BJ (cell line): ENCODE data around the gene RASSF5. TPM values are rescaled to one million over a fixed set of nuclear protein-coding genes. Genes with fewer than 3 reads are reported as not detected.

Experiments used
- CTCF ChIA-PET: fragments of 350-600 bp; formaldehyde crosslinking; extraction: SDS; loops from one replicate; lab custom pipeline; 2021; ENCODE audit warnings: antibody characterized with exemption, inconsistent platforms; lab: Yijun Ruan, JAX
- POLR2A ChIA-PET: fragments of 300-600 bp; sonication (Branson Sonifier 250); formaldehyde crosslinking; extraction: SDS; loops from one replicate; lab custom pipeline; 2021; ENCODE audit warnings: antibody characterized with exemption; lab: Charles Lee
- DNase-seq: peaks from one replicate; pipeline ENCODE4 v3.0.0-alpha.2; 2011; ENCODE audit warnings: low read depth
- H3K27me3 ChIP-seq: 2 replicates; pipeline ENCODE4 v1.6.0; 2011; ENCODE audit warnings: low read length; ENCODE audit not compliant: control insufficient read depth, insufficient read depth
- H3K36me3 ChIP-seq: 2 replicates; pipeline ENCODE4 v1.5.1; 2011; ENCODE audit warnings: low read length; ENCODE audit not compliant: control insufficient read depth, insufficient read depth
- H3K4me3 ChIP-seq: 2 replicates; pipeline ENCODE4 v1.5.1; 2011; ENCODE audit warnings: low read depth, mild to moderate bottlenecking, control low read depth, low read length
- polyA plus RNA-seq: library from polyadenylated mRNA; depleted of rRNA; stranded (reverse); fragments of >200 nt; gene quantifications from 2 replicates; pipeline ENCODE4 v1.2.3, GENCODE V29; 2011
- TF ChIP-seq, protein P1 (sequence below): IDR thresholded peaks from 2 replicates; pipeline ENCODE4 v1.5.1; 2011; ENCODE audit warnings: low read depth, mild to moderate bottlenecking, control low read depth, inconsistent platforms, low read length, moderate library complexity; ENCODE audit not compliant: insufficient read depth

The RASSF5 gene
- polyA plus RNA-seq, 1 experiment: 2.1 TPM

DNA sequence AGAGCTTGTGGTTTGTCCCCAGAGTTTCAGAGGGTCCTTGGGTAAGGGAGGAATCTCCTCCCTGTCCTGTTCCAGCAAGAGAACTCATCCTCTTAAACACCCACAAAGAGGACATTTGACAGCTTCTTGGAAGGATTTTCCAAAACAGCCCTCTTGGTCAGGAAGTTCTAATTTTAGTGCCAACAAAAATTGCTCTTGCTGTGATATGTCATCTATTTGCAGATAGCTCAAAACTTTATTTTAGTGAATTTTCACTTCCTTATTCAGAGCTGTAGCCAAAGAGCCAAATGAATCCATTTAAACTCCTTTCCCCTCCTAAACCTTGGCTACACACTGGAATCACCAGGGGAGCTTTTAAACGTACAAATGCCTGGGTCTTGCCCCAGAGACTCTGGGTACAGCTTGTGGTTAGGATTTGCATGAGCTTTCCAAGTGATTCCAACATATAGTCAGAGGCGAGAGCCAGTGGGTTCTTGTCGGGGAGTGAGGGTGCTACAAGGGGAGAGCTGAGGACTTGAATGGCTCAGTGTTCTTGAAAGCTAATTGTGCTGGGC is 11.8 kb upstream of the RASSF5 start:
- H3K36me3 ChIP-seq: peaks cover 28% of the 10 kb centered on the region
- ChIA-PET POLR2A (interaction anchor here (0.7 kb wide), 1 partner anchor 104 kb away, joined by 3 read pairs; no protein-coding TSS in a partner anchor), CTCF (interaction anchor here (0.6 to 3.6 kb wide), 10 partner anchors 8 to 416 kb away, joined by 3 to 17 read pairs (median 4); no protein-coding TSS in a partner anchor)
- no peak overlapping the region for H3K4me3 ChIP-seq
- TF ChIP-seq, protein P1, sequence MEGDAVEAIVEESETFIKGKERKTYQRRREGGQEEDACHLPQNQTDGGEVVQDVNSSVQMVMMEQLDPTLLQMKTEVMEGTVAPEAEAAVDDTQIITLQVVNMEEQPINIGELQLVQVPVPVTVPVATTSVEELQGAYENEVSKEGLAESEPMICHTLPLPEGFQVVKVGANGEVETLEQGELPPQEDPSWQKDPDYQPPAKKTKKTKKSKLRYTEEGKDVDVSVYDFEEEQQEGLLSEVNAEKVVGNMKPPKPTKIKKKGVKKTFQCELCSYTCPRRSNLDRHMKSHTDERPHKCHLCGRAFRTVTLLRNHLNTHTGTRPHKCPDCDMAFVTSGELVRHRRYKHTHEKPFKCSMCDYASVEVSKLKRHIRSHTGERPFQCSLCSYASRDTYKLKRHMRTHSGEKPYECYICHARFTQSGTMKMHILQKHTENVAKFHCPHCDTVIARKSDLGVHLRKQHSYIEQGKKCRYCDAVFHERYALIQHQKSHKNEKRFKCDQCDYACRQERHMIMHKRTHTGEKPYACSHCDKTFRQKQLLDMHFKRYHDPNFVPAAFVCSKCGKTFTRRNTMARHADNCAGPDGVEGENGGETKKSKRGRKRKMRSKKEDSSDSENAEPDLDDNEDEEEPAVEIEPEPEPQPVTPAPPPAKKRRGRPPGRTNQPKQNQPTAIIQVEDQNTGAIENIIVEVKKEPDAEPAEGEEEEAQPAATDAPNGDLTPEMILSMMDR: no peak
- no peak for DNase-seq
- no peaks in the 10 kb centered on the region; the same call in 1 of the 2 replicates for H3K27me3 ChIP-seq

DNA sequence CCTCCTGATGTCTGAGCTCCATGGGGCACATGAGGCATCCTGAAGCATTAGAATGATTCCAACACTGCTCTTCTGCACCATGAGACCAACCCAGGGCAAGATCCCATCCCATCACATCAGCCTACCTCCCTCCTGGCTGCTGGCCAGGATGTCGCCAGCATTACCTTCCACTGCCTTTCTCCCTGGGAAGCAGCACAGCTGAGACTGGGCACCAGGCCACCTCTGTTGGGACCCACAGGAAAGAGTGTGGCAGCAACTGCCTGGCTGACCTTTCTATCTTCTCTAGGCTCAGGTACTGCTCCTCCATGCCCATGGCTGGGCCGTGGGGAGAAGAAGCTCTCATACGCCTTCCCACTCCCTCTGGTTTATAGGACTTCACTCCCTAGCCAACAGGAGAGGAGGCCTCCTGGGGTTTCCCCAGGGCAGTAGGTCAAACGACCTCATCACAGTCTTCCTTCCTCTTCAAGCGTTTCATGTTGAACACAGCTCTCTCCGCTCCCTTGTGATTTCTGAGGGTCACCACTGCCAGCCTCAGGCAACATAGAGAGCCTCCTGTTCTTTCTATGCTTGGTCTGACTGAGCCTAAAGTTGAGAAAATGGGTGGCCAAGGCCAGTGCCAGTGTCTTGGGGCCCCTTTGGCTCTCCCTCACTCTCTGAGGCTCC is 11.1 kb upstream of the RASSF5 start:
- TF ChIP-seq, protein P1: no peak
- ChIA-PET CTCF (interaction anchor here (0.8 to 3.6 kb wide), 9 partner anchors 8 to 416 kb away, joined by 3 to 17 read pairs (median 4); no protein-coding TSS in a partner anchor), POLR2A (interaction anchor here (0.7 kb wide), 1 partner anchor 103 kb away, joined by 3 read pairs; no protein-coding TSS in a partner anchor)
- H3K36me3 ChIP-seq: peaks cover 26% of the 10 kb centered on the region
- no peak overlapping the region for H3K4me3 ChIP-seq
- DNase-seq: no peak
- no peaks in the 10 kb centered on the region for H3K27me3 ChIP-seq

DNA sequence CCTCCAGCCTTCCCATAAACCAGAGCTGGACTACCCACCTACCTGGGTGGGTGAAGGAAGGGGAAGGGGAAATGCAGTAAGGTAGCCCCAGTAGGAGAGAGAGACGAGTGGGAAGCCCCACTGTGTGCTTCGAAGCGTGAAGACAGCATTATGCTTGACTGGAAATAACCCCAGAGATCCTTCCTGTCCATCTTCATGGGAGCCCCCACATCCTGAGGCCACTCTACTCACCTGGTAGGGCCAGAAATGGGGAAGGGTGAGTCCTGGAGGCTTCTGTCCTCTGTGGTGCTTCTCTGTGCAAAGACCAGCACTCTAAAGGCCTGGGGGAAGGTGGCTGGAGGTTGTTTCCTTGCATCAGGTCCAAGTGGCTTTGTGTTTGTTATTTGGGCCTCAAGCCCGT is 10.0 kb upstream of the RASSF5 start:
- CTCF ChIA-PET: interaction anchor here (1.0 to 3.6 kb wide), 4 partner anchors 12 to 167 kb away, joined by 3 to 17 read pairs (median 8); no protein-coding TSS in a partner anchor
- Histone ChIP-seq H3K36me3 (peaks cover 18% of the 10 kb centered on the region), H3K4me3 (no peak overlapping the region), H3K27me3 (no peaks in the 10 kb centered on the region)
- no peak for DNase-seq
- TF ChIP-seq, protein P1: no peak
- POLR2A ChIA-PET: no interaction called here

DNA sequence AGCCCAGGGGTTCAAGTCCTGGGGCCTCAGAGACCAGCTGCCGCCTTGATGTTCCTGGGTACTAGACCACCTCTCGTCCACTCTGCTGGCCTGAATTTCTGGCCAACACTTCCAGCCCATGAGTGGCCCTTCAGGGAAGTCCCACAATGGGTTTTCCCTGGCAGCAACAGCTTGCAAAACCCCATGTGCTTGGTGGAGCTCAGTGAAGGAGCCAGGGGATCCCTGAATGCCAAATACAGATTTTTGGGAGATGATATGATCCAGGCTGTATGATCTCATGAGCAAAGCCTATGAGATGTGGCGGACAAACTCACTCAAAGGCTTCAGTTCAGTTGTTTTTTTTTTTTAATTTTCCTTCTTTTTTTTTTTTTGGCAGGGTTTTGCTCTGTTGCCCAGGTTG is 9.6 kb upstream of the RASSF5 start:
- ChIA-PET CTCF (interaction anchor here (0.8 to 4.9 kb wide), 5 partner anchors 7 to 167 kb away, joined by 3 to 55 read pairs (median 4); no protein-coding TSS in a partner anchor), POLR2A (no interaction called here)
- DNase-seq: no peak
- TF ChIP-seq, protein P1: no peak
- H3K4me3 ChIP-seq: no peak overlapping the region
- H3K27me3 ChIP-seq: no peaks in the 10 kb centered on the region
- peaks cover 17% of the 10 kb centered on the region for H3K36me3 ChIP-seq

DNA sequence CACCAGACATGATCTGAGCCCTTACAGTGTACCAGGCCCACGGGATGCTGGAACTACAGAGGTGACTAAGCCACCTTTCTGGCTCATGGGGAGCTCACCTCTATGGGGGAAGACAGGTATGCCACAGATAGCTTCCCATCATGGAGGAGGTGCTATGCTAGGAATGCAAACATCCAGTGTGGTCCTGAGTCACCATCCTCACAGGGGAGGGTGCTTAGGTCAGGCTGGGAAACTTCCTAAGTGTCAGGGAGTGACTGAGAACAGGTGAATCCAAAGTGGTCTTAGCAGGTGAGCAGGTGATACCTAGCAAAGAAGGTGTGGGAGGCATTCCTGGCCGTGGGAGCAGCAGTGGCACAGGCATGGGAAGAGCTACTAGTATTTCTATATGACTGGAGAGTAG is 8.6 kb upstream of the RASSF5 start:
- ChIA-PET POLR2A (interaction anchor here (0.6 kb wide), 1 partner anchor 14 kb away, joined by 3 read pairs; no protein-coding TSS in a partner anchor), CTCF (interaction anchor here (0.8 to 4.9 kb wide), 3 partner anchors 8 to 165 kb away, joined by 4 to 55 read pairs (median 7); no protein-coding TSS in a partner anchor)
- Histone ChIP-seq H3K4me3 (no peak overlapping the region), H3K36me3 (peaks cover 11% of the 10 kb centered on the region), H3K27me3 (no peaks in the 10 kb centered on the region)
- DNase-seq: no peak
- TF ChIP-seq, protein P1: no peak
